GM12892 (cell line): ENCODE data around the gene HPCA.

Experiments used
- POLR2A ChIP-seq: IDR thresholded peaks from 2 replicates; pipeline ENCODE4 v1.6.1; 2011; ENCODE audit warnings: low read depth, low read length, control low read depth
- POLR2AphosphoS5 ChIP-seq: IDR thresholded peaks from 2 replicates; pipeline ENCODE4 v1.6.1; 2011; ENCODE audit warnings: low read depth, low read length, control low read depth

DNA sequence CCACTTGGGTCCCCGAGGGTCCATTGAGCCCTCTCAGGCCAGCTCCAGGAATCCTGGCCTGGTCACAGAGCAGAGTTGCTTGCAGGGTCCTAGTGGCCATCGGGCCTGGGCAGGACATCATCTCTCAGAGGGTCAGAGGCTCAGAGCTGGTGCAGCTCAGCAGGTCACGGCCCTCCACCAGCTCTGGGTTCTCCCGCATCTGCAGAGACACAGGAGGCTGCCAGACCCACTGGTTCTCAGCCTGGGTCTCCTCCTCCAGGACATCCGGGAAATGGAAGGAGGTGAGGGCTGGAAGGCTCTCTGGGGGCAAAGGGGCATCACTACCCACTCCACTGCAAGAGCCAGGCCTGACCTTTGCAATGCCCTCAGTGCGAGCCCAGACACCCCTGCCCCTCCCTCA, 8.4 kb downstream of the HPCA start:
- TF ChIP-seq POLR2AphosphoS5 (no peak), POLR2A (no peak)
